Activated CD4-positive, alpha-beta memory T cell treated with anti-CD3 and anti-CD28 coated beads for 36 hours (primary cell): ENCODE data around the gene ITPA. TPM values are rescaled to one million over a fixed set of nuclear protein-coding genes. Genes with fewer than 3 reads are reported as not detected.

Source experiments
- CTCF ChIA-PET: fragments of 350-600 bp; sonication (Branson Sonifier 250); formaldehyde crosslinking; loops from one replicate; lab custom pipeline; 2021; ENCODE audit warnings: antibody characterized with exemption, inconsistent platforms; lab: Charles Lee
- POLR2A ChIA-PET: fragments of 350-600 bp; sonication (Branson Sonifier 250); formaldehyde crosslinking; loops from one replicate; lab custom pipeline; 2021; ENCODE audit warnings: antibody characterized with exemption; lab: Charles Lee
- DNase-seq: peaks from one replicate; pipeline ENCODE4 v3.0.0-alpha.2; 2020
- H3K27ac Mint-ChIP-seq: one replicate; pipeline ENCODE4 v1.8.0; 2021; ENCODE audit warnings: mixed read lengths
- H3K27me3 Mint-ChIP-seq: one replicate; pipeline ENCODE4 v1.8.0; 2021; ENCODE audit warnings: mixed read lengths
- H3K36me3 Mint-ChIP-seq: one replicate; pipeline ENCODE4 v1.8.0; 2021; ENCODE audit warnings: mixed read lengths
- H3K4me1 Mint-ChIP-seq: one replicate; pipeline ENCODE4 v1.8.0; 2021; ENCODE audit warnings: low read depth, mixed read lengths
- H3K4me3 Mint-ChIP-seq: one replicate; pipeline ENCODE4 v1.8.0; 2021; ENCODE audit warnings: mild to moderate bottlenecking, mixed read lengths
- H3K9me3 Mint-ChIP-seq: one replicate; pipeline ENCODE4 v1.8.0; 2021; ENCODE audit warnings: mixed read lengths
- intact Hi-C: fragments of 100-400 bp; cut with micrococcal nuclease; formaldehyde crosslinking; loops from one replicate; pipeline ENCODE4 v1.15.1; 2023
- total RNA-seq, 2 experiments: library from RNA; stranded (reverse); gene quantifications; one replicate each; pipeline ENCODE4 v1.2.3, GENCODE V29; 2021

The ITPA gene
- total RNA-seq, 2 experiments from 2014 or later: 54.0 to 56.2 TPM

DNA sequence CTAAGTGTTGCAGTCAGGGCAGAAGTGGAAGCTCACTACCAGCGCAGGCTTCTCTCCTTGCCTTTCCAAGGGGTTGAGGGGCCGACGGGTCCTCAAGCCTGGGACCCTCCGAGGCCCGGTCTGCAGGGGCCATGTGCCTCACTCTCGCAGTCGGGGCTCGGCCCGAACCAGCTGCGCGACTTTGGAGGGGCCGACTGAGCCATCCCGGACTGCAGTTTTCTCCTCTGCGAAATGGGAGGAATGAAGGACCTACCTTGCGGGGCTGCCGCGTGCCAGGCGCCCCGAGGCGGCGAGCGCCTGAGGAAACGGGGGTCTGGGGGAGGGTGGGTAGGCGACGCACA is 41.6 kb upstream of the ITPA start:
- POLR2A ChIA-PET: no interaction called here
- no peak overlapping the region for H3K27ac Mint-ChIP-seq
- DNase-seq: no peak
- H3K36me3 Mint-ChIP-seq: no peaks in the 10 kb centered on the region
- H3K9me3 Mint-ChIP-seq: no peaks in the 10 kb centered on the region
- CTCF ChIA-PET: interaction anchor here (0.7 kb wide), 1 partner anchor 11 kb away, joined by 3 read pairs; no protein-coding TSS in a partner anchor
- no peak overlapping the region for H3K4me3 Mint-ChIP-seq
- H3K4me1 Mint-ChIP-seq: peaks cover 9% of the 10 kb centered on the region
- intact Hi-C loops: no loop called here
- H3K27me3 Mint-ChIP-seq: peaks cover 15% of the 10 kb centered on the region

DNA sequence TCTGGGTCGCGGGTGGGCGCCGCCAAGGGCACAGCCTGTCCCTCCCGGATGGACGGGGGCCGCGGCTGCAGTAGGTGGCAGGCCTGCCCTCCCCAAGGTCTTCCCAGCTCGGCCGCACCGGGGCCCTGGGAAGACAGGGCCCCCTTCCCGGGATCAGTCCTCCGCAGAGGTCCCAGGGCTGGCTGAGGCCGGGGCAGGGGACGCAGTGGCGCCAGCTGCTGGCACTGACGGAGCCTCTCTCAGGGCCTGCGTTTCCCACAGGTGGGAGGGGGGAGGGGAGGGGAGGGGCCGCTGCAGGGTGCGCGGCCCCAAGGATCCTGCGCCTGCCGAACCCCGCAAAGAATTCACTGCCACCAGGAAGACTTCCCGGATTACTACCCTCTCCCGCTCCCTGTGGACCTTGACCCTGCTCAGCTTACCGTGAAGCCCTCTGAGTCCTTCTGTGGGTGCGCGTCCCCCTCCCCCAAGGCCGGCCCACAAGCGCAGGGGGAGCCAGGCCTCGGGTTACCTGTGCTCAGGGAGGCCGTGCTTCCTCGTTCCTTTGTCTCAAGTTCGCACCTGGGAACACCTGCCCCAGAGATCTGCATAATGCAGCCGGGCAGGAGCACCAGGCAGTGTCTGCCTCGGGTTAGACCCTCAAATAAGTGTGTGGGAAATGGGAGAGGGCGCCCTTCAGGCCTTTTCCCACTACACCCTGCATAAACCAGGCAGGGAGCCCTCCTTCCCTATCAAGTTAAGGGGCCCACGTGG is 41.0 kb upstream of the ITPA start:
- intact Hi-C loops: no loop called here
- no peak overlapping the region for H3K27ac Mint-ChIP-seq
- peaks cover 10% of the 10 kb centered on the region for H3K4me1 Mint-ChIP-seq
- CTCF ChIA-PET: no interaction called here
- no peak for DNase-seq
- H3K36me3 Mint-ChIP-seq: no peaks in the 10 kb centered on the region
- H3K27me3 Mint-ChIP-seq: peaks cover 15% of the 10 kb centered on the region
- H3K9me3 Mint-ChIP-seq: no peaks in the 10 kb centered on the region
- POLR2A ChIA-PET: no interaction called here
- no peak overlapping the region for H3K4me3 Mint-ChIP-seq

DNA sequence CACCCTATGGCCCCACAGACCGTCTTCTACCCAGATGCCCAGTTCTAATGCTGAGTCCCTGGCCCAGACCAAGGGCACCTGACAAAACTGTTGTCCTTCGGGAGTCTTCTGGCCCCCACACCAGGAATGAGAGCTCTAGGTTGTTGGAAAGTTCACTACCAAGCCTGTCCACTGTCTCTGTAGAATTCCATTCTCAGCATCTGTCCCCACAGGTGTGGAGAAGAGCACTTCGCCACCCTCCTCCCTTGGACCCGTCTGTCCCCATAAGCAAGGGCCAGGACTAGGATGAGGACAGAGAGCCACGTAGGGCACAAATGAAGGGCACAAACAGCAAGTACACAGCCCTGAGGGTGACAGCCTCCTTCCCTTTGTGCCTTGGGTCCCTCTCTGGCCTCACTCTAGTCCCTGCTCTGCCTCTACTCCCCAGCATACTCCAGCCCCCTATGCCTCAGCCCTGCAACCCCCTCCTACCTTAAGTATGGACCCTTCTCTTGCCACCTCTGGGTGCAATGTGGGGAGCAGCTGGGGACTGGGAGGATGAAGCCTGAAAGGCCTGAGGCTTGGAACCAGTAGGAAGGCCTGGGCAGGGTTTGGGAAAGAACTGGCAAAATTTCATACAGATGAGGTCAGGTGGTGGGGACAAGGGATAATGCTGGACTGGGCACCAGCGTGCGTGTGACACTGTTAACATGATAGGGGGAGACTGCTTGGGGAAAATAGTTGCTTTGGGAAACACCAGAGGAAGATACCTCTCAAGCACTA is 40.3 kb upstream of the ITPA start:
- Mint-ChIP-seq H3K4me3 (no peak overlapping the region), H3K27ac (no peak overlapping the region), H3K36me3 (no peaks in the 10 kb centered on the region)

DNA sequence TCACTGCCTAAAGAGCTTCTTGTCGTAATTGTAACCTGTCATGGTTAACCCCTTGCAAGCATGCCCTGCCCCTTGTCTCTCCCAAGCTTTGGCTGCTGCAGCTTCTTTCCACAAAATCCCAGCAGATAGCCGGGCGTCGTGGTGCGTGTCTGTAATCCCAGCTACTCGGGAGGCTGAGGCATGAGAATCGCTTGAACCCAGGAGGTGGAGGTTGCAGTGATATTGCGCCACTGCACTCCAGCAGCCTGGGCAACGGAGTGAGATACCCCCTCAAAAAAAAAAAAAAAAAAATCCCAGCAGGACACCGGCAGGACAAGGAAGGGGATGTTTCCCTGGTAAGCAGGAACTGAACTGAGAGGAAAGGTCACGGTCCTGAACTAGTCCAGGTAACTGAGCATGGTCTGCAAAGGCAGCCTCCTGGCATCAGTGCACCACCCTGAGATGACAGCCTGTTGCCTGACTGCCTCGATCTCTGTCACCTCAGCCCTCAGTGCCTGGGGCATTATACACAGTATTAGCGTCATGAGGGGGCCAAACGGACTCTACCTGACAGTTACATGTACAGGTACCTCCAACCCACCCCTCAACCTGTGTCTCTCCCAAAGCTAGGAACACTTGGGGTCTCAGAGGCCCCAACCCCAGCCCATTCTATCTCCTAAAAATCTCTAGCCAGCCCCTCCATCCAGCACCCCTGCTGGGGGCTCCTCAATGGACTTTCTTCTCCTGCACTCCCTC is 37.7 kb upstream of the ITPA start:
- ChIA-PET CTCF (no interaction called here), POLR2A (interaction anchor here (0.6 to 1.1 kb wide), 2 partner anchors 10 to 14 kb away, joined by 3 read pairs; no protein-coding TSS in a partner anchor)
- no peaks in the 10 kb centered on the region for H3K36me3 Mint-ChIP-seq
- intact Hi-C loops: loop anchor here (10.0 kb wide), 1 partner anchor 97 kb away; the partner anchor contains the start of gene OXT
- DNase-seq: no peak
- H3K9me3 Mint-ChIP-seq: no peaks in the 10 kb centered on the region
- H3K4me1 Mint-ChIP-seq: peaks cover 10% of the 10 kb centered on the region
- no peak overlapping the region for H3K4me3 Mint-ChIP-seq
- peaks cover 26% of the 10 kb centered on the region for H3K27me3 Mint-ChIP-seq
- H3K27ac Mint-ChIP-seq: no peak overlapping the region

More for the DNA sequence above, 40.3 kb upstream of the ITPA start:
- intact Hi-C loops: no loop called here
- Mint-ChIP-seq H3K9me3 (no peaks in the 10 kb centered on the region), H3K4me1 (peaks cover 10% of the 10 kb centered on the region), H3K27me3 (peaks cover 15% of the 10 kb centered on the region)
- DNase-seq: no peak
- ChIA-PET CTCF (interaction anchor here (1.3 kb wide), 1 partner anchor 9 kb away, joined by 4 read pairs; the partner anchor contains the start of genes FASTKD5 and UBOX5), POLR2A (no interaction called here)

DNA sequence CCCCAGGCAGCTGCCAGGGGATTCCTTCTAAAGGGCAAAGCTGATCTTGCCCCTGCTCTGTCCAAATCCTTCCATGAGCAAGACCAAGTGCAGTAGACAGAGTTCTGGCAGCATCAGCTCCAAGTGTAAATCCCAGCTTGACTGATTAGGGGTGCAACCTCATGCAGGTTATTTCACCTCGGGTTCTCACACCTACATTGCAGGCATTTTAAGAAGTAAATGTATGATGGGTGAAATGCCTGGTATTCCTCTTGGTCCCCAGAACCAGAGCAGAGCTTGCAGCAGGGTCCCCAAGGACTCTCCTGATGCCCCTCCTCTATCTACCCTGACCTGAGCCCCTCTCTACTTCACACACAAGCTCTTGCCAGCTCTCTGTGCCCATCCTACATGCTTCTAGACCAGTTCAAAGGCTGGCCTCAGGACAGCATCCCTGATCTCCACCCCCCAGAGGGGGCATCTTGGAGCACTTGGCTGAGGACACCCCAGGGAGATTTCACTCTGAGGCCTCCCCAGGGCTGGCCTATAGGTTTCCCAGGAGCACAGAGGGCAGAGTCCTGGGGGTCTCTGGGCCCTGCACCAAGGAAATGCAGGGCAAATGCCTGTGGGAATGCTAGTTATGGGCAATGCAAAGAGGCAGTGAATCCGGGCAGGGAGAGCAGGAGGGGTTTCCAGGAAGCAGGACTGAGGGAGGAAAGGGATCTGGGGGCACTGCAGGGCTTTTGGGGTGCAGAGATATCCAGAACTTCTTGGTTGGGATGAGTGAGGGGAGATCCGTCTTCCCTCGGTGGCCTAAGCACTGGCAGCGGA is 37.0 kb upstream of the ITPA start:
- H3K27ac Mint-ChIP-seq: no peak overlapping the region
- H3K36me3 Mint-ChIP-seq: no peaks in the 10 kb centered on the region
- peak overlapping the region; percentile 69 for H3K4me3 Mint-ChIP-seq
- peaks cover 10% of the 10 kb centered on the region for H3K4me1 Mint-ChIP-seq
- no peaks in the 10 kb centered on the region for H3K9me3 Mint-ChIP-seq
- ChIA-PET CTCF (no interaction called here), POLR2A (interaction anchor here (0.6 to 1.8 kb wide), 3 partner anchors 11 to 15 kb away, joined by 3 to 6 read pairs (median 3); no protein-coding TSS in a partner anchor)
- DNase-seq: no peak
- H3K27me3 Mint-ChIP-seq: peaks cover 25% of the 10 kb centered on the region
- intact Hi-C loops: loop anchor here (10.0 kb wide), 1 partner anchor 98 kb away; the partner anchor contains the start of gene OXT

DNA sequence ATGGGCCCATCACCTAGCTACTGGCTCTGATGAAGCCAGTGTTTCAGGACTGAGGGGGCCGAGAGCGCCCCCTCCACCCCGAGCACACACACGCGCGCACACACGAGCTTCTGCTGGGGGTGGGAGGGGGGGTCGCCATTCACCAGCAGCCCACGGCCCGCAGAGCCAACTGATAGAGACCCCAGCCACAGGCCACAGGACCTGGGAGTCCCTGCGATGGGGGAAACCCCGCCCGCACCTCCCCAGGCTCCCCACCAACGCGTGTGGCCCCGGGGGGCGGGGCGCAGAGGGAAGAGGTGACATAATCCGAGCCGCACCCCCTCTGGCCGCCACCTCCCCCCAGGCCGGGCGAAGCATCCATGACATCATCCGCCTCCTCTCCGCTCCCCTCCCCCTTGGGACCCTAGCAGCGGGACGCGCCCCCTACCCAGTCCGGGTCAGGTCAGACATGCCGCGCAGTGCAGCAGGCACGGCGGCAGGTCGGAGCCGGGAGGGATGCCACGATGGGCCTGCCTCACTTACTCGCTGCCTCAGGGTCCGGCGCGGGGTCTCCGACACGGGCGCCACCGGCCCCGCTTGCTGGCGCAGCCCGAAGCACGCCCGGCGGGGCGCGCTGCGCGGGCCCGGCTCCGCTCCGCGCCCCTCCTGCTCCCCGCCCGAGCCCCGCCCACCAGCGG is 36.2 kb upstream of the ITPA start, which contains the start of gene LZTS3:
TSS of gene LZTS3 (minus strand) at position 617 of the 677 bp plus-strand sequence. CDS start 6,386 bp downstream, outside the sequence.
- ChIA-PET POLR2A (interaction anchor here (1.8 kb wide), 1 partner anchor 14 kb away, joined by 6 read pairs; no protein-coding TSS in a partner anchor), CTCF (no interaction called here)
- Mint-ChIP-seq H3K36me3 (no peaks in the 10 kb centered on the region), H3K27ac (no peak within 1 kb of the TSS), H3K4me1 (peaks cover 10% of the 10 kb centered on the region), H3K9me3 (no peaks in the 10 kb centered on the region), H3K27me3 (peaks cover 23% of the 10 kb centered on the region), H3K4me3 (peak within 1 kb of the TSS; percentile 84)
- DNase-seq: peak; percentile 82
- intact Hi-C loops: loop anchor here (1.0 to 10.0 kb wide), 3 partner anchors 14 to 98 kb away; partner anchors contain the start of genes FASTKD5, OXT and UBOX5

DNA sequence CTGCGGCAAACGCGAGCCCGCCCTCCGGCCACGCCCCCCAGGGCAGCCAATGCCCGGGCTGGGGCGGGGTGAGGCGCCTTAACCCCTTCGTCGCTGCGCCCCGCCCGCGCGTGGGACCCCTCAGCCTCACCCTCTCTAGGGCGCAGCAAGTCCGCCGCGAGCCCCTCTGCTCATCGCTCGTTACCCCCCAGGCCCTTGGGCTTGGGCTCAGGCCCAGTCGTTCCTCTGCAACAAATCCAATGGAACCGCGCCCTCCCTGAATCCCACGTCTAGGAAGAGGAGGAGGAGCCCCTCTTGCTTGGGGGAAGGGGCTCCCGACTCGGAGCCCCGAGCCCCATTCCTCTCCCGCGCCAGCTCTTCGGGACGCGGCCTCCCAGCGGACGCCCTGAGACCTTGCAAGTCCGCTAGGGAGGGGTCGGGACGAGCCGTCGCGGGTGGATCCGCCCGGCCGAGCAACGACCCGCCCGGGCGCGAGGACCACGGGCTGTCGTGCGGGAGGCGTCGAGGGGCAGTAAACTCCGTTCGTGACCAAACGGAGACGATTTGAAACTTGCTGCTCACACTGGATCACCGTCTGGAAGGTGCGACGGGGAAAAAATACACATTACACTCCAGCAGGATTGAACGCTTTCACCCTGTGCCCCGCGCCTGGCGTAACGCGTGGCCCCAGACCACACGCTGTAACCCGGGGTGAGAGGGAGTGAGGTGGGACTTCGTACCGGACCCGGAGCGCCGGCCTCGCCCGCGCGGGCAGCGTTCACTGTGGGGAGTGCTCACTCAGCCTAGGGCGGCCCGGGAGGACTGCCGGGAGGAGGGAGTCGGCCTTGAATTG is 35.5 kb upstream of the ITPA start:
- Mint-ChIP-seq H3K36me3 (no peaks in the 10 kb centered on the region), H3K9me3 (no peaks in the 10 kb centered on the region), H3K27me3 (peaks cover 17% of the 10 kb centered on the region), H3K4me3 (peak overlapping the region; percentile 84), H3K4me1 (peaks cover 6% of the 10 kb centered on the region), H3K27ac (no peak overlapping the region)
- ChIA-PET CTCF (no interaction called here), POLR2A (interaction anchor here (1.8 kb wide), 1 partner anchor 15 kb away, joined by 6 read pairs; no protein-coding TSS in a partner anchor)
- intact Hi-C loops: loop anchor here (1.0 to 10.0 kb wide), 3 partner anchors 15 to 99 kb away; partner anchors contain the start of genes FASTKD5, OXT and UBOX5
- DNase-seq: peak; percentile 92

DNA sequence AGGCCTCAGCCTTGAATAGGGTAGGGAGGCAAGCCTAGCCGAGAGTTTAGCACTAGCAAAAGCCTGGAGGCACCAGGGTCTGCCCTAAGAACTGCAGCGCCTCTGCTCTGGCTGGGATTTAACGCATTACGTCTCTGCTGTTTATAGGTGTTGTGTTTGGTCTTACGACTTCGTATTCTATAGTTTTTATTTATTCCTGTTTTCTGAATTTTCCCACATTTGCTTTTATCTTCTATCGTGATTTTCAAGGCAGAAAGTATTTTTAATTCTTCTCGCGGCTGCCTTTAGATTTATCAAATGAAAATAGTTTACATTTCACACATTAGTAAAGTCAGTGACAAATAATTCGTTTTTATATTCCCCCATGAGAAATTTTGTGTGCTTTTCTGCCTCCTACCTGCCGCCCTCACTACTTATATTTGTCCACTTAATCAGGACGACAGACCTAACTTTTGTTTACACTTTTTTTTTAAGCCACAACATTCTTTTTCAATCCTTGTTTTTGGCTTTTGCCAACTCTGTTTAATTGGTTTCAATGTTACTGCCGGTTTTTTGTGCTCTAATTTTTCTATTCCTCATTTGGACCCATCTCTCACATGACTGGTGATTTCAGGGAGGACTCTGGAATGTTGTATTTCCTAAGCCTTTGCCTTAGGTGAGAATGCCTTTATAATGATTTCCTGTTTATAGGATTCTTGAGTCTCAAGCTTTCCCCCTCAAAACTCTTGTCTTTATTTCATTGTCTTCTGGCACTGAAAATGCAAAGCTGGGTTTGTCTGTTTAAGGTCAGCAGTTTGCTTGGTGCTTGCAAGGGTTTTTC is 34.6 kb upstream of the ITPA start:
- peaks cover 12% of the 10 kb centered on the region for H3K27me3 Mint-ChIP-seq
- POLR2A ChIA-PET: no interaction called here
- H3K4me3 Mint-ChIP-seq: peak overlapping the region; percentile 84
- H3K4me1 Mint-ChIP-seq: peaks cover 6% of the 10 kb centered on the region
- H3K27ac Mint-ChIP-seq: no peak overlapping the region
- CTCF ChIA-PET: no interaction called here
- intact Hi-C loops: loop anchor here (10.0 kb wide), 1 partner anchor 100 kb away; the partner anchor contains the start of gene OXT
- H3K36me3 Mint-ChIP-seq: no peaks in the 10 kb centered on the region
- no peaks in the 10 kb centered on the region for H3K9me3 Mint-ChIP-seq
- no peak for DNase-seq

DNA sequence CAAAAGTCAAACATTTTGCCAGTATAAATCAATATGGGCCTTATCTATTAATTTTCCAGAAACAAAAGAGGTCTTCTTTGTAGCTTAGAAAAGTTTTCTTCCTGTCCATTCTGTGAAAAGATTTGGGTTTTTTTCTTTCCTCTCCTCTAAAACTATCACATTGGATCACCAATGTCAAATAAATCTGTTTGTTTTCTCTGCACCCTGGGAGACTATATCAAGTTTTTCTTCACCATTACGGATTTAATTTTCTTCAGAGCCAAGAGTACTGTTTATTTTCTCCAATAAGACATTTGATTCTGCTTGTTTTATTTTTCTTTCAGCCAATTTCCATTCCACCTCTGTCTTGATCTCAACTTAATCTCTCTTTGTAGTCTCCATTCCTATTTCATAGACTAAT is 34.0 kb upstream of the ITPA start:
- intact Hi-C loops: loop anchor here (10.0 kb wide), 1 partner anchor 100 kb away; the partner anchor contains the start of gene OXT
- Mint-ChIP-seq H3K27ac (no peak overlapping the region), H3K4me3 (no peak overlapping the region), H3K9me3 (no peaks in the 10 kb centered on the region), H3K4me1 (peaks cover 6% of the 10 kb centered on the region), H3K27me3 (peaks cover 12% of the 10 kb centered on the region), H3K36me3 (no peaks in the 10 kb centered on the region)
- no peak for DNase-seq
- CTCF ChIA-PET: no interaction called here
- POLR2A ChIA-PET: no interaction called here
